ENCODE data around the gene EEFSEC.

Gene EEFSEC

DNA sequence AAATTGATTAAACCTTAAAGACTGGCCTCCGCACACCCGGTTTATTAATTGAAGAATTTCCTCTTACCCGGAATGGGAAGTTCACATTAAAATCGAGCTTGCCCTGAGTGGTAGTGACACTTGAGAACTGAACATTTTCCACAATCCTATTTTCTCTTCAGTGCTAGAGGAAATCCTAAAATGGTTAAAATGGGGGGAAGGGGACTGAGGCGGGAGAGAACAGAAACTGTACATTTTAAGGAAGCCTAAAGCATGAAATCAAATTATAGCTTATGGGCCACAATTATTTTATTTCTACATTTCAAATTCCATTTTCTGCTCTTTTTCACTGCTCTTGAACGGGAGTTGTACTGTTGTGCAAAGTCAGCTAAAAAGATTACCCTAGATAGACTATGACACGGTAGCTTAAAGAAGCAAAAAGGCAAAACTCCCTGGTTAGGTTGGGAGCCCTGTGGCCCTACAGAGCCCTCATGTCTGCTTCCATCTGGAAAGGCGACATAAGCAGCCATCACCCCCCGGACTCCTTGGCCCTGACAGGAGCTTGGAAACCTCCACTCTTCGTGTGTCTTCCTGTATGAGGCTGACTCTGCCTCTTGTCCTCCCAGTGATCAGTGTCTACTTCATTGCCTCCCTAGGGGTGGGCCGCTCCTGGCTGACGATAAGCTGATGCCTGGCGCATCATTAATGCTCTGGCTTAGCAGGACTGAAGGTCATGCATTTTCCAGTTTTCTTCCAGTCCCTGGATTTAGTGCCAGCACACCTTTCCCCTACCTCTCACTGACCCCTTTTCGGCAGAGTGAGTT is 79.3 kb downstream of the EEFSEC start:
- H3K79me2 ChIP-seq (ENCODE audit: low read length): 0 out of 2 replicates have a peak, but pooled peaks cover 7% of the 10 kb centered on the region
- H3K36me3 ChIP-seq (replicated peaks; ENCODE audit: low read depth, low read length): no peaks in the 10 kb centered on the region
- peaks cover 3% of the 10 kb centered on the region; the same call in 1 of the 2 replicates for H4K20me1 ChIP-seq (ENCODE audit: insufficient read depth, low read length)
- H3K27ac ChIP-seq (ENCODE audit: low read length): no peak overlapping the region
- no peaks in the 10 kb centered on the region for H3K27me3 ChIP-seq (ENCODE audit: low read depth, low read length)
- no peak for TF ChIP-seq EZH2phosphoT487 (IDR thresholded peaks at IDR 0.05; ENCODE audit: low read depth)
- TF ChIP-seq, protein P1, sequence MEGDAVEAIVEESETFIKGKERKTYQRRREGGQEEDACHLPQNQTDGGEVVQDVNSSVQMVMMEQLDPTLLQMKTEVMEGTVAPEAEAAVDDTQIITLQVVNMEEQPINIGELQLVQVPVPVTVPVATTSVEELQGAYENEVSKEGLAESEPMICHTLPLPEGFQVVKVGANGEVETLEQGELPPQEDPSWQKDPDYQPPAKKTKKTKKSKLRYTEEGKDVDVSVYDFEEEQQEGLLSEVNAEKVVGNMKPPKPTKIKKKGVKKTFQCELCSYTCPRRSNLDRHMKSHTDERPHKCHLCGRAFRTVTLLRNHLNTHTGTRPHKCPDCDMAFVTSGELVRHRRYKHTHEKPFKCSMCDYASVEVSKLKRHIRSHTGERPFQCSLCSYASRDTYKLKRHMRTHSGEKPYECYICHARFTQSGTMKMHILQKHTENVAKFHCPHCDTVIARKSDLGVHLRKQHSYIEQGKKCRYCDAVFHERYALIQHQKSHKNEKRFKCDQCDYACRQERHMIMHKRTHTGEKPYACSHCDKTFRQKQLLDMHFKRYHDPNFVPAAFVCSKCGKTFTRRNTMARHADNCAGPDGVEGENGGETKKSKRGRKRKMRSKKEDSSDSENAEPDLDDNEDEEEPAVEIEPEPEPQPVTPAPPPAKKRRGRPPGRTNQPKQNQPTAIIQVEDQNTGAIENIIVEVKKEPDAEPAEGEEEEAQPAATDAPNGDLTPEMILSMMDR (IDR thresholded peaks at IDR 0.05; ENCODE audit: low read depth, low read length): no peak
- H3K9me3 ChIP-seq (ENCODE audit: insufficient read depth, low read length): no peaks in the 10 kb centered on the region
- H3K4me2 ChIP-seq (ENCODE audit: low read length): no peak overlapping the region
- H2AFZ ChIP-seq (ENCODE audit: low read depth, low read length): no peak overlapping the region
- no peak overlapping the region for H3K4me3 ChIP-seq (ENCODE audit: low read length)
- H3K4me1 ChIP-seq (ENCODE audit: low read length): no peaks in the 10 kb centered on the region
- no peak overlapping the region for H3K9ac ChIP-seq (ENCODE audit: low read length)

DNA sequence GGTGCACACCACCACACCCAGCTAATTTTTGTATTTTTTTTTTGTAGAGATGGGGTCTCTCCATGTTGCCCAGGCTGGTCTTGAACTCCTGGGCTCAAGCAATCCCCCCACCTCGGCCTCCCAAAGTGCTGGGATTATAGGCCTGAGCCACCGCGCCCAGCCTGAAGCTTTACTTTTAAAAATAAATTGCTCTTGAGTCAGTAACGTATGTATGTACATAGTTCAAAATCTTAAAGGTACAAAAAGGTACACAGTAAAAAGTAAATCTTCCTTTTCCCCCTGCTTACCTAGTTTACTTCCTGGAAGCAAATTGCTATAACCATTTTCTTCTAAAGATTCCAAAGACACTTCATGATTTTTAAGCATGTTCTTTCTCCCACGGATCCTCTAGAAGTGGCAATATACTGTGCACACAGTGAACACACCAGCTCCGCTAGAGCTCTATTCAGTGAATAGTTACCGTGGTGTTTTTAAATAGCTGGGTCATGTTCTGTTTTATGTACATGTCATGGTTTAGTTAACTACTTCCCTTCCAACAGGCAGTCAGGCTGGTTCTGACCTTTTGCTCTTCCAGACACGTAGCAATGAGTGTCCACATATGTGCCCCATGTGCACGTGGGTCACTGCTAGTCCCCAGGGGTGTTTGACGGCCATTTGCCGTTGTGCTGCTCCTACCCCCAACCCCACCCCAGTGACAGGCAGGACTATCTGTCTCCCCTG is 82.1 kb downstream of the EEFSEC start:
- no peak overlapping the region for H3K4me3 ChIP-seq (ENCODE audit: low read length)
- H3K4me1 ChIP-seq (ENCODE audit: low read length): no peaks in the 10 kb centered on the region
- peaks cover 20% of the 10 kb centered on the region for H4K20me1 ChIP-seq (ENCODE audit: insufficient read depth, low read length)
- no peak overlapping the region for H3K9ac ChIP-seq (ENCODE audit: low read length)
- no peaks in the 10 kb centered on the region for H3K27me3 ChIP-seq (ENCODE audit: low read depth, low read length)
- no peak overlapping the region for H2AFZ ChIP-seq (ENCODE audit: low read depth, low read length)
- 0 out of 2 replicates have a peak, but pooled peaks cover 3% of the 10 kb centered on the region for H3K79me2 ChIP-seq (ENCODE audit: low read length)
- no peaks in the 10 kb centered on the region for H3K36me3 ChIP-seq (replicated peaks; ENCODE audit: low read depth, low read length)
- no peak overlapping the region for H3K4me2 ChIP-seq (ENCODE audit: low read length)
- H3K27ac ChIP-seq (ENCODE audit: low read length): no peak overlapping the region
- no peak for TF ChIP-seq EZH2phosphoT487 (IDR thresholded peaks at IDR 0.05; ENCODE audit: low read depth)
- TF ChIP-seq, protein P1 (IDR thresholded peaks at IDR 0.05; ENCODE audit: low read depth, low read length): no peak
- H3K9me3 ChIP-seq (ENCODE audit: insufficient read depth, low read length): no peaks in the 10 kb centered on the region

DNA sequence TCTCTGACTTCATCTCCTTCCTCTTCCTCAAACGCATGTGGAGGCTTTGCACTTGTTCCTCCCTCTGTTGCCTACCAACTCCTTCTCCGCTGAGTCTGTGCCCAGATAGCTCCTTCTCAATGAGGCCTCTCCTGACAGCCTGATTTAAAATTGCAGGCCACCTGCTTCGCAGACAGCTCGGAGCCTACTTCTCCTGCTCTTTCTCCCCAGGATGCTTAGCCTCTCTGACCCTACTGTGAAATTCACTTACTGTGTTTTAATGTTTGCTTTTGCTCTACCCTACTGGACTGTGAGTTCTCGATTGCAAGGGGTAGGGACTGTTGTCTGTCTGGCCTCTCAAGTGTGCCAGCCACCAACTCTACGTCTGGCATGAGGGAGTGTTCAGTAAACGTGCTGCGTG is 83.4 kb downstream of the EEFSEC start:
- Histone ChIP-seq H3K4me2 (ENCODE audit: low read length) (no peak overlapping the region), H3K27me3 (ENCODE audit: low read depth, low read length) (no peaks in the 10 kb centered on the region), H3K27ac (ENCODE audit: low read length) (no peak overlapping the region), H2AFZ (ENCODE audit: low read depth, low read length) (no peak overlapping the region), H3K9me3 (ENCODE audit: insufficient read depth, low read length) (no peaks in the 10 kb centered on the region), H3K4me1 (ENCODE audit: low read length) (no peaks in the 10 kb centered on the region), H3K4me3 (ENCODE audit: low read length) (no peak overlapping the region), H3K36me3 (replicated peaks; ENCODE audit: low read depth, low read length) (no peaks in the 10 kb centered on the region), H3K79me2 (ENCODE audit: low read length) (no peaks in the 10 kb centered on the region), H3K9ac (ENCODE audit: low read length) (no peak overlapping the region), H4K20me1 (ENCODE audit: insufficient read depth, low read length) (peaks cover 20% of the 10 kb centered on the region)
- TF ChIP-seq, protein P1 (IDR thresholded peaks at IDR 0.05; ENCODE audit: low read depth, low read length): no peak
- TF ChIP-seq EZH2phosphoT487 (IDR thresholded peaks at IDR 0.05; ENCODE audit: low read depth): no peak

Measured in OCI-LY3 (cell line).